Activated T-helper 1 cell treated with Interleukin-2 at 50 U/mL for 16 hours (primary cell): ENCODE data around the gene DNAJC3.
"Not testable (repeated sequence)": the region's sequence is repeated elsewhere in the genome, so short reads cannot be mapped to it uniquely, and the experiment has no call there.

Experiments used
- DNase-seq: peaks from one replicate; pipeline ENCODE4 v3.0.0-alpha.2; 2020; ENCODE audit warnings: low read depth

DNAJC3 gene

GRCh38 chr13:95783747-95784146 is 106.8 kb downstream of the DNAJC3 start:
- no peak for DNase-seq

GRCh38 chr13:95784161-95784899 is 107.4 kb downstream of the DNAJC3 start:
- no peak for DNase-seq

GRCh38 chr13:95784900-95785290 is 108.0 kb downstream of the DNAJC3 start:
- DNase-seq = no peak

- no peak for DNase-seq
These were observed 110.6 kb downstream of the DNAJC3 start for GRCh38 chr13:95787356-95788099.

GRCh38 chr13:95788100-95788463 is 111.1 kb downstream of the DNAJC3 start:
- DNase-seq = no peak

GRCh38 chr13:95789315-95789714 is 112.4 kb downstream of the DNAJC3 start:
- not testable (repeated sequence) for DNase-seq

- DNase-seq = no peak
These were observed 114.3 kb downstream of the DNAJC3 start for GRCh38 chr13:95791084-95791722.

- DNase-seq = no peak
These were observed 116.1 kb downstream of the DNAJC3 start for GRCh38 chr13:95793018-95793555.

- DNase-seq = no peak
These were observed 116.8 kb downstream of the DNAJC3 start for GRCh38 chr13:95793781-95794180.

- DNase-seq = no peak
These were observed 120.1 kb downstream of the DNAJC3 start for GRCh38 chr13:95797016-95797415.

GRCh38 chr13:95800436-95800835 is 123.5 kb downstream of the DNAJC3 start:
- no peak for DNase-seq

GRCh38 chr13:95801825-95802224 is 124.9 kb downstream of the DNAJC3 start:
- no peak for DNase-seq

GRCh38 chr13:95805921-95806320 is 129.0 kb downstream of the DNAJC3 start:
- DNase-seq = no peak

- DNase-seq = no peak
These were observed 132.5 kb downstream of the DNAJC3 start for GRCh38 chr13:95809429-95809828.

- DNase-seq = no peak
These were observed 136.2 kb downstream of the DNAJC3 start for GRCh38 chr13:95813139-95813538.

- DNase-seq = no peak
These were observed 137.6 kb downstream of the DNAJC3 start for GRCh38 chr13:95814495-95814894.

- no peak for DNase-seq
These were observed 145.4 kb downstream of the DNAJC3 start for GRCh38 chr13:95822303-95822702.

GRCh38 chr13:95833126-95833525 is 156.2 kb downstream of the DNAJC3 start:
- no peak for DNase-seq

GRCh38 chr13:95833719-95834118 is 156.8 kb downstream of the DNAJC3 start:
- no peak for DNase-seq

- DNase-seq = peak; percentile 35
These were observed 157.3 kb downstream of the DNAJC3 start for GRCh38 chr13:95834134-95834765.

- DNase-seq = no peak
These were observed 165.0 kb downstream of the DNAJC3 start for GRCh38 chr13:95841894-95842293.

GRCh38 chr13:95842898-95843297 is 166.0 kb downstream of the DNAJC3 start:
- DNase-seq = no peak
